HepG2 (cell line): Measurements from ENCODE around the gene TXNRD3. TPM values are rescaled to one million over a fixed set of nuclear protein-coding genes. Genes with fewer than 3 reads are reported as not detected.

Experiments used
- ATF7-NPFF ChIP-seq: sonication (generic); formaldehyde crosslinking; IDR thresholded peaks from 2 replicates; pipeline ENCODE4 v1.8.1; 2023; ENCODE audit warnings: mild to moderate bottlenecking, low read depth, missing genetic modification reagents, moderate library complexity
- CBX5 ChIP-seq: sonication (generic); formaldehyde crosslinking; IDR thresholded peaks from 2 replicates; pipeline ENCODE4 v1.4.0; 2020; ENCODE audit warnings: missing genetic modification reagents, borderline replicate concordance
- GATAD2A ChIP-seq: IDR thresholded peaks from 2 replicates; pipeline ENCODE4 v1.6.1; 2016
- HES4 ChIP-seq: sonication (generic); formaldehyde crosslinking; IDR thresholded peaks from 2 replicates; pipeline ENCODE4 v1.9.0; 2021; ENCODE audit warnings: mild to moderate bottlenecking, missing genetic modification reagents, borderline replicate concordance
- KLF16 ChIP-seq, 2 experiments: sonication (generic) in 1 of 2; formaldehyde crosslinking in 1 of 2; IDR thresholded peaks; 2 replicates each; pipeline versions ENCODE4 v1.6.1 to v1.8.0; 2016 to 2023; ENCODE audit warnings: missing genetic modification reagents in 2 of 2, missing compliant biosample characterization in 1 of 2
- MED13 ChIP-seq: sonication (generic); formaldehyde crosslinking; IDR thresholded peaks from 2 replicates; pipeline ENCODE4 v1.5.0; 2020; ENCODE audit warnings: missing genetic modification reagents
- NKX3-1 ChIP-seq: sonication (generic); formaldehyde crosslinking; IDR thresholded peaks from 2 replicates; pipeline ENCODE4 v1.5.0; 2020; ENCODE audit warnings: missing genetic modification reagents
- NR2F2 ChIP-seq: IDR thresholded peaks from 2 replicates; pipeline ENCODE4 v1.6.1; 2012; ENCODE audit warnings: low read depth, inconsistent platforms, borderline replicate concordance
- NRL ChIP-seq: sonication (generic); formaldehyde crosslinking; IDR thresholded peaks from 2 replicates; pipeline ENCODE4 v1.5.0; 2020; ENCODE audit warnings: missing genetic modification reagents, mild to moderate bottlenecking, moderate library complexity, borderline replicate concordance
- PAWR ChIP-seq: sonication (generic); formaldehyde crosslinking; IDR thresholded peaks from 2 replicates; pipeline ENCODE4 v1.4.0; 2020; ENCODE audit warnings: missing genetic modification reagents, mild to moderate bottlenecking, borderline replicate concordance
- PPARG ChIP-seq: conservative IDR thresholded peaks from 2 replicates; pipeline ENCODE4 v1.6.1; 2016; ENCODE audit warnings: missing biosample characterization, missing genetic modification reagents
- RARG ChIP-seq: sonication (generic); formaldehyde crosslinking; IDR thresholded peaks from 2 replicates; pipeline ENCODE4 v1.4.0; 2020; ENCODE audit warnings: low read depth, mild to moderate bottlenecking, missing genetic modification reagents
- SMAD1 ChIP-seq: sonication (generic); formaldehyde crosslinking; IDR thresholded peaks from 2 replicates; pipeline ENCODE4 v1.4.0; 2020; ENCODE audit warnings: missing genetic modification reagents, low read depth, mild to moderate bottlenecking, borderline replicate concordance
- SNAPC2 ChIP-seq: sonication (generic); formaldehyde crosslinking; IDR thresholded peaks from 2 replicates; pipeline ENCODE4 v1.8.1; 2022; ENCODE audit warnings: mild to moderate bottlenecking, missing genetic modification reagents
- ZBTB3 ChIP-seq: sonication (generic); formaldehyde crosslinking; IDR thresholded peaks from 2 replicates; pipeline ENCODE4 v1.4.0; 2020; ENCODE audit warnings: low read depth, mild to moderate bottlenecking, moderate library complexity, missing genetic modification reagents, borderline replicate concordance
- ZMAT3 ChIP-seq: sonication (generic); formaldehyde crosslinking; conservative IDR thresholded peaks from 2 replicates; pipeline ENCODE4 v1.7.0; 2021; ENCODE audit warnings: missing genetic modification reagents
- ZNF160 ChIP-seq: sonication (generic); formaldehyde crosslinking; IDR thresholded peaks from 2 replicates; pipeline ENCODE4 v1.8.0; 2022; ENCODE audit warnings: mild to moderate bottlenecking, inconsistent platforms, missing genetic modification reagents
- ZNF547 ChIP-seq: sonication (generic); formaldehyde crosslinking; IDR thresholded peaks from 2 replicates; pipeline ENCODE4 v1.5.1; 2020; ENCODE audit warnings: mild to moderate bottlenecking, missing genetic modification reagents
- ZNF678 ChIP-seq: sonication (generic); formaldehyde crosslinking; IDR thresholded peaks from 2 replicates; pipeline ENCODE4 v1.4.0; 2020; ENCODE audit warnings: mild to moderate bottlenecking, missing genetic modification reagents
- ZNF737 ChIP-seq: sonication (generic); formaldehyde crosslinking; IDR thresholded peaks from 2 replicates; pipeline ENCODE4 v1.5.0; 2020; ENCODE audit warnings: missing genetic modification reagents, mild to moderate bottlenecking, borderline replicate concordance
- ZZZ3 ChIP-seq: sonication (generic); formaldehyde crosslinking; IDR thresholded peaks from 2 replicates; pipeline ENCODE4 v1.4.0; 2020; ENCODE audit warnings: missing genetic modification reagents, mild to moderate bottlenecking, borderline replicate concordance
- polyA plus RNA-seq, 8 experiments: library from polyadenylated mRNA; depleted of rRNA in 3 of 8; stranded (reverse) in 7 of 8; unstranded in 1 of 8; fragments of >200 nt; fragmentation: Illumina TruSeq in 4 of 8; extraction: Trizol in 4 of 8; gene quantifications; 2 replicates each; pipeline versions ENCODE4 v1.2.1 to v1.2.3, GENCODE V29; 2011 to 2016; ENCODE audit warnings: low read depth in 4 of 8, missing spikeins in 1 of 8, mixed read lengths in 1 of 8; ENCODE audit not compliant: insufficient read depth in 1 of 8
- total RNA-seq, 5 experiments: library from RNA; depleted of rRNA; stranded (reverse); fragments of >200 nt; fragmentation: Illumina TruSeq; extraction: Trizol; gene quantifications; 2 replicates each; pipeline ENCODE4 v1.2.3, GENCODE V29; 2016; ENCODE audit warnings: low read depth in 1 of 5
- TF ChIP-seq, protein P1 (sequence below): sonication (generic); formaldehyde crosslinking; IDR thresholded peaks from 2 replicates; pipeline ENCODE4 v1.8.0; 2022; ENCODE audit warnings: mild to moderate bottlenecking, missing genetic modification reagents; ENCODE audit not compliant: insufficient replicate concordance
- TF ChIP-seq, protein P2 (sequence below): sonication (generic); formaldehyde crosslinking; IDR thresholded peaks from 2 replicates; pipeline ENCODE4 v1.4.0; 2020; ENCODE audit warnings: missing genetic modification reagents, mild to moderate bottlenecking, borderline replicate concordance
- TF ChIP-seq, protein P3 (sequence below): sonication (generic); formaldehyde crosslinking; IDR thresholded peaks from 2 replicates; pipeline ENCODE4 v1.8.1; 2023; ENCODE audit warnings: missing genetic modification reagents, inconsistent platforms, borderline replicate concordance
- TF ChIP-seq, protein P4 (sequence below): sonication (generic); formaldehyde crosslinking; IDR thresholded peaks from 2 replicates; pipeline ENCODE4 v1.8.0; 2023; ENCODE audit warnings: mild to moderate bottlenecking, missing genetic modification reagents

Gene TXNRD3
- total and polyA plus RNA-seq, 2 of the 13 experiments (the other 11 are each of a cell fraction or from before 2014, with no cell fraction given), result 4.8 to 20.7 TPM

DNA sequence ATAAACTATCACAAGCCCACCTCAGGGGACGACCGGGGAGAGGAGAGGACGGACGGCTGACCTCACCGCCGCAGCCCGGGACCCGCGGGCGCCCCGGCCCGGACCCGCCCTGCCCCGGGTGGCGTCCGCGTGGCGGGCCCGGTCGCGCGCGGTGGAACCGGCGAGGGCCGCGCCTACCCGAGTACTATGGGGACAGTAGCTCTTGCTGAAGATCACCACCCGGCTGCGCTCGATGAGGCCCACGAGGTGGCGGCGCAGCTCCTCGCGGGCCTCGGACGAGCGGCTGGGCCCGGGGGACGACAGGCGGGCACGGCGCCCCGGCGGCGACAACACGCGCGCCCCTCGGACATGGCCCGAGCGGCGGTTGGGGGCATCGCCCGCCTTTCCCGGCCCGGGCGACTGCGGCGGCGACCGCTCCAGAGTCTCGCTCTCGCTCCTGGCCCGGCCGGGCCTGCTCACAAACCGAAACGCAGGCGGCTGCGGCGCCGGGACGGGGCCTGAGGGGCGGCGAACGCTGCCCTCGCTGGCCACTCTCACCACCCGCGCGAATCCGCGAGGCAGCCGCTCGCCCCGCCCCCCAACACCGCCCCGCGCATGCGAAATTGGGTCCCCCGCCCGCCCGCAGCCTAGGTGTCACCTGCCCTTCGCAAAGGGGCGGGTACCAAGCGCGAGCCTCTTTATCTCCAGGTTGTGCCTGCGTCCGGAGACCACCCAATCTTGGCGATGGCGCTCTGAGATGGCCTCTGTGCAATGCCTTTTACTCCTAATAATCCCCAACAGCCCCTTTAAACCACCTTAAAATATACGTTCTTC is at the start of gene TXNRD3 (continued):
- TF ChIP-seq, protein P1, sequence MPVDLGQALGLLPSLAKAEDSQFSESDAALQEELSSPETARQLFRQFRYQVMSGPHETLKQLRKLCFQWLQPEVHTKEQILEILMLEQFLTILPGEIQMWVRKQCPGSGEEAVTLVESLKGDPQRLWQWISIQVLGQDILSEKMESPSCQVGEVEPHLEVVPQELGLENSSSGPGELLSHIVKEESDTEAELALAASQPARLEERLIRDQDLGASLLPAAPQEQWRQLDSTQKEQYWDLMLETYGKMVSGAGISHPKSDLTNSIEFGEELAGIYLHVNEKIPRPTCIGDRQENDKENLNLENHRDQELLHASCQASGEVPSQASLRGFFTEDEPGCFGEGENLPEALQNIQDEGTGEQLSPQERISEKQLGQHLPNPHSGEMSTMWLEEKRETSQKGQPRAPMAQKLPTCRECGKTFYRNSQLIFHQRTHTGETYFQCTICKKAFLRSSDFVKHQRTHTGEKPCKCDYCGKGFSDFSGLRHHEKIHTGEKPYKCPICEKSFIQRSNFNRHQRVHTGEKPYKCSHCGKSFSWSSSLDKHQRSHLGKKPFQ (CRISPR knock-in tag), result no peak
- TF ChIP-seq GATAD2A (CRISPR knock-in tag) (no peak), ZBTB3 (CRISPR knock-in tag) (no peak), ATF7-NPFF (CRISPR knock-in tag) (peak; percentile 80), ZZZ3 (CRISPR knock-in tag) (no peak), HES4 (peak; percentile 95), ZNF737 (CRISPR knock-in tag) (no peak), MED13 (no peak), NRL (CRISPR knock-in tag) (no peak), ZNF160 (CRISPR knock-in tag) (peak; percentile 40; the same call in 1 of the 2 replicates), ZMAT3 (CRISPR knock-in tag) (peak; percentile 68; the same call in 1 of the 2 replicates), PPARG (CRISPR knock-in tag) (no peak), ZNF678 (peak; percentile 74; the same call in 1 of the 2 replicates), PAWR (CRISPR knock-in tag) (no peak), SMAD1 (CRISPR knock-in tag) (no peak), NR2F2 (no peak), ZNF547 (CRISPR knock-in tag) (peak; percentile 90), CBX5 (no peak), SNAPC2 (CRISPR knock-in tag) (no peak), NKX3-1 (CRISPR knock-in tag) (0 out of 2 replicates have a peak, but pooled peaks have one; percentile 3), KLF16 (CRISPR knock-in tag; IDR thresholded peaks at IDR 0.05) (peak in 1 of 2 experiments; percentile 62; a peak in 1 of 4 replicates), RARG (CRISPR knock-in tag) (no peak)
- TF ChIP-seq, protein P2, sequence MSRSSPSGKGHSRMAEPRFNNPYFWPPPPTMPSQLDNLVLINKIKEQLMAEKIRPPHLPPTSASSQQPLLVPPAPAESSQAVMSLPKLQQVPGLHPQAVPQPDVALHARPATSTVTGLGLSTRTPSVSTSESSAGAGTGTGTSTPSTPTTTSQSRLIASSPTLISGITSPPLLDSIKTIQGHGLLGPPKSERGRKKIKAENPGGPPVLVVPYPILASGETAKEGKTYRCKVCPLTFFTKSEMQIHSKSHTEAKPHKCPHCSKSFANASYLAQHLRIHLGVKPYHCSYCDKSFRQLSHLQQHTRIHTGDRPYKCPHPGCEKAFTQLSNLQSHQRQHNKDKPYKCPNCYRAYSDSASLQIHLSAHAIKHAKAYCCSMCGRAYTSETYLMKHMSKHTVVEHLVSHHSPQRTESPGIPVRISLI (CRISPR knock-in tag), result no peak
- TF ChIP-seq, protein P3, sequence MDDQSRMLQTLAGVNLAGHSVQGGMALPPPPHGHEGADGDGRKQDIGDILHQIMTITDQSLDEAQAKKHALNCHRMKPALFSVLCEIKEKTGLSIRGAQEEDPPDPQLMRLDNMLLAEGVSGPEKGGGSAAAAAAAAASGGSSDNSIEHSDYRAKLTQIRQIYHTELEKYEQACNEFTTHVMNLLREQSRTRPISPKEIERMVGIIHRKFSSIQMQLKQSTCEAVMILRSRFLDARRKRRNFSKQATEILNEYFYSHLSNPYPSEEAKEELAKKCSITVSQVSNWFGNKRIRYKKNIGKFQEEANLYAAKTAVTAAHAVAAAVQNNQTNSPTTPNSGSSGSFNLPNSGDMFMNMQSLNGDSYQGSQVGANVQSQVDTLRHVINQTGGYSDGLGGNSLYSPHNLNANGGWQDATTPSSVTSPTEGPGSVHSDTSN (CRISPR knock-in tag), result no peak
- TF ChIP-seq, protein P4, sequence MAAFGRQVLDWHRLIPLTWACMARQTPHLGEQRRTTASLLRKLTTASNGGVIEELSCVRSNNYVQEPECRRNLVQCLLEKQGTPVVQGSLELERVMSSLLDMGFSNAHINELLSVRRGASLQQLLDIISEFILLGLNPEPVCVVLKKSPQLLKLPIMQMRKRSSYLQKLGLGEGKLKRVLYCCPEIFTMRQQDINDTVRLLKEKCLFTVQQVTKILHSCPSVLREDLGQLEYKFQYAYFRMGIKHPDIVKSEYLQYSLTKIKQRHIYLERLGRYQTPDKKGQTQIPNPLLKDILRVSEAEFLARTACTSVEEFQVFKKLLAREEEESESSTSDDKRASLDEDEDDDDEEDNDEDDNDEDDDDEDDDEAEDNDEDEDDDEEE (CRISPR knock-in tag), result 0 out of 2 replicates have a peak, but pooled peaks have one; percentile 35
